Measurements from ENCODE around the gene GLYR1.

Gene GLYR1

GRCh38 chr16:4860727-4861342, 13.7 kb upstream of the GLYR1 start:
- H3K4me1 ChIP-seq (ENCODE audit: control insufficient read depth in 1 of 2, insufficient read depth in 2 of 2, low read length in 2 of 2): no peaks in the 10 kb centered on the region
- no peak overlapping the region for H4K91ac ChIP-seq (ENCODE audit: low read depth, low read length)
- no peak overlapping the region for H2BK12ac ChIP-seq (ENCODE audit: low read length)
- H3K18ac ChIP-seq (ENCODE audit: low read length): no peak overlapping the region
- no peak overlapping the region for H2BK5ac ChIP-seq (ENCODE audit: low read depth, low read length, poor library complexity)
- no peak overlapping the region for H3K27ac ChIP-seq (ENCODE audit: low read depth, low read length)
- H3K79me2 ChIP-seq (ENCODE audit: control insufficient read depth, insufficient read depth, low read length, poor library complexity): no peaks in the 10 kb centered on the region
- no peak overlapping the region for H3K4ac ChIP-seq (ENCODE audit: low read depth, low read length)
- no peaks in the 10 kb centered on the region for H3K9me3 ChIP-seq (ENCODE audit: insufficient read depth, low read depth, low read length)
- H3K36me3 ChIP-seq (ENCODE audit: control insufficient read depth in 1 of 2, insufficient read depth in 2 of 2, low read length in 2 of 2): peaks cover 34 to 51% of the 10 kb centered on the region in 2 experiments
- H3K9ac ChIP-seq (ENCODE audit: low read length): no peak overlapping the region
- H4K12ac ChIP-seq (ENCODE audit: low read depth, low read length): no peak overlapping the region
- WGBS (ENCODE audit: extremely low coverage, insufficient coverage, insufficient read length): no CpG with 5 or more reads among the region's 14 CpGs
- H3K4me3 ChIP-seq (ENCODE audit: low read depth, low read length): no peak overlapping the region
- H3K14ac ChIP-seq (ENCODE audit: low read length): no peak overlapping the region
- DNase-seq: no peak
- H2AK5ac ChIP-seq (ENCODE audit: low read length): no peak overlapping the region
- H2BK120ac ChIP-seq (ENCODE audit: insufficient read depth, low read length, poor library complexity): no peak overlapping the region
- H3K4me2 ChIP-seq (ENCODE audit: low read length): no peak overlapping the region
- no peaks in the 10 kb centered on the region for H3K27me3 ChIP-seq (ENCODE audit: insufficient read depth, low read length)
- H2AFZ ChIP-seq (ENCODE audit: insufficient read depth, low read length, poor library complexity): no peak overlapping the region
- H4K8ac ChIP-seq (ENCODE audit: low read depth, low read length): no peak overlapping the region
- no peak overlapping the region for H3K23ac ChIP-seq (ENCODE audit: low read length)
- H3K79me1 ChIP-seq (ENCODE audit: low read length): no peaks in the 10 kb centered on the region

- Histone ChIP-seq H3K27me3 (ENCODE audit: insufficient read depth, low read length) (no peaks in the 10 kb centered on the region), H4K12ac (ENCODE audit: low read depth, low read length) (no peak overlapping the region), H2BK5ac (ENCODE audit: low read depth, low read length, poor library complexity) (no peak overlapping the region), H3K9ac (ENCODE audit: low read length) (no peak overlapping the region), H3K23ac (ENCODE audit: low read length) (no peak overlapping the region), H3K36me3 (ENCODE audit: control insufficient read depth in 1 of 2, insufficient read depth in 2 of 2, low read length in 2 of 2) (peaks cover 35 to 61% of the 10 kb centered on the region in 2 experiments), H3K14ac (ENCODE audit: low read length) (no peak overlapping the region), H3K79me1 (ENCODE audit: low read length) (no peaks in the 10 kb centered on the region), H4K91ac (ENCODE audit: low read depth, low read length) (no peak overlapping the region), H3K79me2 (ENCODE audit: control insufficient read depth, insufficient read depth, low read length, poor library complexity) (no peaks in the 10 kb centered on the region), H3K4me1 (ENCODE audit: control insufficient read depth in 1 of 2, insufficient read depth in 2 of 2, low read length in 2 of 2) (no peaks in the 10 kb centered on the region), H2AFZ (ENCODE audit: insufficient read depth, low read length, poor library complexity) (no peak overlapping the region), H3K27ac (ENCODE audit: low read depth, low read length) (no peak overlapping the region), H2AK5ac (ENCODE audit: low read length) (no peak overlapping the region), H3K4ac (ENCODE audit: low read depth, low read length) (no peak overlapping the region), H3K4me2 (ENCODE audit: low read length) (no peak overlapping the region), H2BK120ac (ENCODE audit: insufficient read depth, low read length, poor library complexity) (no peak overlapping the region), H2BK12ac (ENCODE audit: low read length) (no peak overlapping the region), H3K9me3 (ENCODE audit: insufficient read depth, low read depth, low read length) (no peaks in the 10 kb centered on the region), H4K8ac (ENCODE audit: low read depth, low read length) (no peak overlapping the region), H3K4me3 (ENCODE audit: low read depth, low read length) (no peak overlapping the region), H3K18ac (ENCODE audit: low read length) (no peak overlapping the region)
- DNase-seq: no peak
- no CpG with 5 or more reads among the region's 10 CpGs for WGBS (ENCODE audit: extremely low coverage, insufficient coverage, insufficient read length)
Observed at GRCh38 chr16:4859900-4860255, 12.8 kb upstream of the GLYR1 start.

GRCh38 chr16:4859190-4859899, 12.3 kb upstream of the GLYR1 start:
- Histone ChIP-seq H4K12ac (ENCODE audit: low read depth, low read length) (no peak overlapping the region), H3K4me1 (ENCODE audit: control insufficient read depth in 1 of 2, insufficient read depth in 2 of 2, low read length in 2 of 2) (no peaks in the 10 kb centered on the region), H2BK5ac (ENCODE audit: low read depth, low read length, poor library complexity) (no peak overlapping the region), H2BK120ac (ENCODE audit: insufficient read depth, low read length, poor library complexity) (no peak overlapping the region), H4K8ac (ENCODE audit: low read depth, low read length) (no peak overlapping the region), H3K27me3 (ENCODE audit: insufficient read depth, low read length) (no peaks in the 10 kb centered on the region), H3K4me3 (ENCODE audit: low read depth, low read length) (peak overlapping the region; percentile 46), H3K36me3 (ENCODE audit: control insufficient read depth in 1 of 2, insufficient read depth in 2 of 2, low read length in 2 of 2) (peaks cover 40 to 63% of the 10 kb centered on the region in 2 experiments), H3K23ac (ENCODE audit: low read length) (no peak overlapping the region), H3K79me1 (ENCODE audit: low read length) (no peaks in the 10 kb centered on the region), H3K9me3 (ENCODE audit: insufficient read depth, low read depth, low read length) (no peaks in the 10 kb centered on the region), H2AK5ac (ENCODE audit: low read length) (no peak overlapping the region), H3K4ac (ENCODE audit: low read depth, low read length) (no peak overlapping the region), H3K79me2 (ENCODE audit: control insufficient read depth, insufficient read depth, low read length, poor library complexity) (no peaks in the 10 kb centered on the region), H2BK12ac (ENCODE audit: low read length) (no peak overlapping the region), H3K14ac (ENCODE audit: low read length) (no peak overlapping the region), H3K18ac (ENCODE audit: low read length) (no peak overlapping the region), H4K91ac (ENCODE audit: low read depth, low read length) (no peak overlapping the region), H3K9ac (ENCODE audit: low read length) (no peak overlapping the region), H2AFZ (ENCODE audit: insufficient read depth, low read length, poor library complexity) (no peak overlapping the region), H3K27ac (ENCODE audit: low read depth, low read length) (no peak overlapping the region), H3K4me2 (ENCODE audit: low read length) (no peak overlapping the region)
- DNase-seq: no peak
- WGBS (ENCODE audit: extremely low coverage, insufficient coverage, insufficient read length): no CpG with 5 or more reads among the region's 17 CpGs

- no peak overlapping the region for H4K91ac ChIP-seq (ENCODE audit: low read depth, low read length)
- H2AK5ac ChIP-seq (ENCODE audit: low read length): no peak overlapping the region
- no peak for DNase-seq
- no peak overlapping the region for H2BK5ac ChIP-seq (ENCODE audit: low read depth, low read length, poor library complexity)
- no peaks in the 10 kb centered on the region for H3K79me1 ChIP-seq (ENCODE audit: low read length)
- H3K14ac ChIP-seq (ENCODE audit: low read length): no peak overlapping the region
- no peak overlapping the region for H3K23ac ChIP-seq (ENCODE audit: low read length)
- no peak overlapping the region for H2BK120ac ChIP-seq (ENCODE audit: insufficient read depth, low read length, poor library complexity)
- no peak overlapping the region for H3K9ac ChIP-seq (ENCODE audit: low read length)
- no peaks in the 10 kb centered on the region for H3K79me2 ChIP-seq (ENCODE audit: control insufficient read depth, insufficient read depth, low read length, poor library complexity)
- no peak overlapping the region for H3K4me3 ChIP-seq (ENCODE audit: low read depth, low read length)
- H4K12ac ChIP-seq (ENCODE audit: low read depth, low read length): no peak overlapping the region
- no peak overlapping the region for H3K4ac ChIP-seq (ENCODE audit: low read depth, low read length)
- H2BK12ac ChIP-seq (ENCODE audit: low read length): no peak overlapping the region
- no peak overlapping the region for H3K18ac ChIP-seq (ENCODE audit: low read length)
- no CpG with 5 or more reads among the region's 2 CpGs for WGBS (ENCODE audit: extremely low coverage, insufficient coverage, insufficient read length)
- H3K27me3 ChIP-seq (ENCODE audit: insufficient read depth, low read length): no peaks in the 10 kb centered on the region
- no peak overlapping the region for H3K27ac ChIP-seq (ENCODE audit: low read depth, low read length)
- no peak overlapping the region for H2AFZ ChIP-seq (ENCODE audit: insufficient read depth, low read length, poor library complexity)
- H3K9me3 ChIP-seq (ENCODE audit: insufficient read depth, low read depth, low read length): no peaks in the 10 kb centered on the region
- H4K8ac ChIP-seq (ENCODE audit: low read depth, low read length): no peak overlapping the region
- H3K36me3 ChIP-seq (ENCODE audit: control insufficient read depth in 1 of 2, insufficient read depth in 2 of 2, low read length in 2 of 2): peaks cover 41 to 59% of the 10 kb centered on the region in 2 experiments
- no peak overlapping the region for H3K4me2 ChIP-seq (ENCODE audit: low read length)
- no peaks in the 10 kb centered on the region for H3K4me1 ChIP-seq (ENCODE audit: control insufficient read depth in 1 of 2, insufficient read depth in 2 of 2, low read length in 2 of 2)
Observed at GRCh38 chr16:4855804-4856203, 8.7 kb upstream of the GLYR1 start.

All from trophoblast cell (in vitro differentiated cells and primary cell).